Right lobe of liver (tissue), 4 donors: ENCODE results near the gene SYNGR3.

ENCODE experiments used
- CTCF ChIP-seq, 4 donors: fragments of 200-600 bp in 3 of 4; fragments of 450-650 bp in 1 of 4; IDR thresholded peaks; one replicate each; pipeline versions ENCODE4 v1.5.1 to v1.8.0; 2016 to 2022; ENCODE audit warnings: antibody characterized with exemption in 4 of 4, mild to moderate bottlenecking in 2 of 4
- POLR2A ChIP-seq: fragments of 450-650 bp; IDR thresholded peaks from one replicate; pipeline ENCODE4 v1.6.1; 2017; ENCODE audit warnings: antibody characterized with exemption, mild to moderate bottlenecking
- donor health status: DM: no; HTN: no; CAD: no.
- donor health status: DM: no; HTN: no; CAD: no.
- donor health status: DM: no; HTN: yes; CAD: no.

GRCh38 chr16:1942810-1943726 is 46.7 kb upstream of the SYNGR3 start, which contains the start of gene MSRB1:
- TF ChIP-seq CTCF (IDR thresholded peaks at IDR 0.05) (no peak), POLR2A (peak; percentile 99)
